ENCODE measurements around the gene PARN.

DNA sequence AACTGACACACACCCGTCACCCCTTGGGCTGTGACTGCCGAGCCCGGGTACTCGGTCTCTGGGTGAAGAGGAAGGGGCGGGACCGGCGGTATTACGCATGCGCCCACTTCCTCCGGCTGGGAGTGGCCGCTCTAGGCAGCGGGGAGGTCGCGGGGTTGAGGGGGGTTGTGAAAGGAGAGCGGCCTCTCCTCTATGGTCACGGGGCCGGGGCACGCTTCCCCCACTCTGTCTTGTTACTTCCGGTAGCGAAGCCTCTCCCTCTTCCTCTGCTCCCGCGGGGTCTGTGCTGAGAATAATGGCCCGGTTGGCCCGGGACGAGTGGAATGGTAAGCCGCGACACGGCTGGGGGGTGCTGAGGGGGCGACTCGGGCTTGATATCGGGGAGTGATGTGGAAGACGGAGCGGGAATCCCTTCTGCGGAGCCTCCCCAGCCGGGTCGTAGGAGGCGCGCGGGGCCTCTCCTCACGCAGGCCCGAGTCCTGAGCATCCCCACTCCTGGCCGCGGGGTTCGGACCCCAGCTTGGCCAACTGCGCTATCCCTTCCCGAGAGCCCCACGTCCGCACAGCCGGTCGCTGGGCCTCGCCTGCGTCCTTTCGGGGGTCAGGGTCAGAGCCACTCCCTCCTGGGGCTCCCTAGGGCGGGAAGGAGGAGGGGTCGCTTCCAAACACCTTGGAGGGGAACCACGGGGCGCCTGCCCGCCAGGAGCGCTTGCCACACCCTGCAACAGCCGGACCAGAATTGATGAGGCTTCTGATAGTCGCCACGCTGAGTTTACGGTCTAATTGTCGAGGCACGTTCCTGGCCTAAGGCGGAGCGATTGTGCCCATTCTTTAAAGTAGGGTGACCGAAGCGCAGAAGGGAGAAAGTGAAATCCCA is 2.9 kb upstream of the PARN start, which contains the start of gene BFAR:
- no peak for TF ChIP-seq RCOR1 (IDR thresholded peaks at IDR 0.05; ENCODE audit: low read depth, low read length)
- TF ChIP-seq, protein P1, sequence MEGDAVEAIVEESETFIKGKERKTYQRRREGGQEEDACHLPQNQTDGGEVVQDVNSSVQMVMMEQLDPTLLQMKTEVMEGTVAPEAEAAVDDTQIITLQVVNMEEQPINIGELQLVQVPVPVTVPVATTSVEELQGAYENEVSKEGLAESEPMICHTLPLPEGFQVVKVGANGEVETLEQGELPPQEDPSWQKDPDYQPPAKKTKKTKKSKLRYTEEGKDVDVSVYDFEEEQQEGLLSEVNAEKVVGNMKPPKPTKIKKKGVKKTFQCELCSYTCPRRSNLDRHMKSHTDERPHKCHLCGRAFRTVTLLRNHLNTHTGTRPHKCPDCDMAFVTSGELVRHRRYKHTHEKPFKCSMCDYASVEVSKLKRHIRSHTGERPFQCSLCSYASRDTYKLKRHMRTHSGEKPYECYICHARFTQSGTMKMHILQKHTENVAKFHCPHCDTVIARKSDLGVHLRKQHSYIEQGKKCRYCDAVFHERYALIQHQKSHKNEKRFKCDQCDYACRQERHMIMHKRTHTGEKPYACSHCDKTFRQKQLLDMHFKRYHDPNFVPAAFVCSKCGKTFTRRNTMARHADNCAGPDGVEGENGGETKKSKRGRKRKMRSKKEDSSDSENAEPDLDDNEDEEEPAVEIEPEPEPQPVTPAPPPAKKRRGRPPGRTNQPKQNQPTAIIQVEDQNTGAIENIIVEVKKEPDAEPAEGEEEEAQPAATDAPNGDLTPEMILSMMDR (IDR thresholded peaks at IDR 0.05): no peak
- no peak for TF ChIP-seq EP300 (IDR thresholded peaks at IDR 0.05)
- no peak for TF ChIP-seq HDAC2 (IDR thresholded peaks at IDR 0.05)
- TF ChIP-seq RFX5 (IDR thresholded peaks at IDR 0.05): no peak
- TF ChIP-seq SREBF2 (IDR thresholded peaks at IDR 0.05): no peak
- TF ChIP-seq POLR2A (IDR thresholded peaks at IDR 0.05; ENCODE audit: low read length): peak; percentile 93
- TF ChIP-seq CEBPB (IDR thresholded peaks at IDR 0.05): peak; percentile 18 to 29; a peak in 1 of 4 replicates
- TF ChIP-seq KDM1A (IDR thresholded peaks at IDR 0.05; ENCODE audit: low read depth): no peak
- no peak for TF ChIP-seq CHD2 (IDR thresholded peaks at IDR 0.05; ENCODE audit: low read length, partially characterized antibody)
